GM21576 (cell line): ENCODE results near the gene TRAPPC2B.
"Not testable (repeated sequence)": the region's sequence is repeated elsewhere in the genome, so short reads cannot be mapped to it uniquely, and the experiment has no call there.

Experiments
- ATAC-seq: cut with Tn5 transposase; IDR thresholded peaks from one replicate; pipeline ENCODE4 v1.9.1; 2021; ENCODE audit warnings: mild to moderate bottlenecking, moderate library complexity; ENCODE audit not compliant: unreplicated experiment

TRAPPC2B gene

GRCh38 chr19:57374179-57374578, 10.8 kb downstream of the TRAPPC2B start:
- no peak for ATAC-seq

- not testable (repeated sequence) for ATAC-seq
Observed at GRCh38 chr19:57374647-57375046, 11.3 kb downstream of the TRAPPC2B start.

- no peak for ATAC-seq
Observed at GRCh38 chr19:57376151-57376550, 12.8 kb downstream of the TRAPPC2B start.

GRCh38 chr19:57377498-57378146, 14.3 kb downstream of the TRAPPC2B start:
- ATAC-seq, result no peak

- no peak for ATAC-seq
Observed at GRCh38 chr19:57380923-57381322, 17.6 kb downstream of the TRAPPC2B start.

GRCh38 chr19:57382806-57383488, 19.6 kb downstream of the TRAPPC2B start:
- no peak for ATAC-seq

GRCh38 chr19:57389194-57389729, 25.9 kb downstream of the TRAPPC2B start:
- no peak for ATAC-seq

GRCh38 chr19:57389730-57390598, 26.6 kb downstream of the TRAPPC2B start, which contains the start of gene ZNF548:
ZNF548 (plus strand) TSS chr19:57389854; CDS start chr19:57390100, 246 bp downstream.
- peak; percentile 96 for ATAC-seq

- no peak for ATAC-seq
Observed at GRCh38 chr19:57395710-57396109, 32.4 kb downstream of the TRAPPC2B start.

GRCh38 chr19:57398868-57399267, 35.5 kb downstream of the TRAPPC2B start:
- ATAC-seq, result no peak

GRCh38 chr19:57403737-57404563, 40.6 kb downstream of the TRAPPC2B start:
- ATAC-seq, result no peak

GRCh38 chr19:57406516-57407123, 43.3 kb downstream of the TRAPPC2B start:
- ATAC-seq, result peak; percentile 42

GRCh38 chr19:57410877-57411671, 47.7 kb downstream of the TRAPPC2B start, which contains the start of gene ZNF17:
ZNF17 (plus strand) TSS chr19:57411161; CDS start chr19:57413616, 2,455 bp downstream.
- peak; percentile 96 for ATAC-seq
